H9 (cell line): ENCODE measurements around the gene CHPF. TPM values are rescaled to one million over a fixed set of nuclear protein-coding genes. Genes with fewer than 3 reads are reported as not detected.

Source experiments
- DNase-seq: peaks from one replicate; pipeline ENCODE4 v3.0.0-alpha.2; 2017
- H2AFZ ChIP-seq: one replicate; pipeline ENCODE4 v1.6.1; 2013; ENCODE audit warnings: mild to moderate bottlenecking, low read length, control low read depth, moderate library complexity
- H2AK5ac ChIP-seq: 2 replicates; pipeline ENCODE4 v1.6.1; 2013; ENCODE audit warnings: low read length, control low read depth, mixed read lengths; ENCODE audit not compliant: insufficient read length
- H2BK120ac ChIP-seq: one replicate; pipeline ENCODE4 v1.6.1; 2013; ENCODE audit warnings: low read depth, mild to moderate bottlenecking, low read length, control low read depth, inconsistent platforms; ENCODE audit not compliant: poor library complexity, severe bottlenecking
- H2BK12ac ChIP-seq: 2 replicates; pipeline ENCODE4 v1.6.1; 2013; ENCODE audit warnings: low read length, control low read depth, mixed read lengths, low read depth; ENCODE audit not compliant: insufficient read length
- H2BK15ac ChIP-seq: 2 replicates; pipeline ENCODE4 v1.6.1; 2013; ENCODE audit warnings: low read depth, low read length, control low read depth
- H2BK20ac ChIP-seq: one replicate; pipeline ENCODE4 v1.6.1; 2013; ENCODE audit warnings: low read depth, mild to moderate bottlenecking, low read length, control low read depth, inconsistent platforms; ENCODE audit not compliant: poor library complexity, severe bottlenecking
- H2BK5ac ChIP-seq: 2 replicates; pipeline ENCODE4 v1.6.1; 2013; ENCODE audit warnings: low read length, control low read depth, mixed read lengths; ENCODE audit not compliant: insufficient read length
- H3K14ac ChIP-seq: 2 replicates; pipeline ENCODE4 v1.6.1; 2013; ENCODE audit warnings: low read length, control low read depth; ENCODE audit not compliant: insufficient read depth
- H3K18ac ChIP-seq: 2 replicates; pipeline ENCODE4 v1.6.1; 2013; ENCODE audit warnings: low read depth, mild to moderate bottlenecking, mixed read lengths, low read length, control low read depth; ENCODE audit not compliant: insufficient read length
- H3K23ac ChIP-seq: 2 replicates; pipeline ENCODE4 v1.6.1; 2013; ENCODE audit warnings: low read length, control low read depth, mixed read lengths, low read depth; ENCODE audit not compliant: insufficient read length
- H3K23me2 ChIP-seq: 2 replicates; pipeline ENCODE4 v1.6.1; 2013; ENCODE audit warnings: low read depth, mild to moderate bottlenecking, mixed read lengths, low read length, control low read depth; ENCODE audit not compliant: insufficient read length, poor library complexity, severe bottlenecking
- H3K27ac ChIP-seq: 2 replicates; pipeline ENCODE4 v1.5.1; 2013; ENCODE audit warnings: low read length, control low read depth, mixed read lengths, low read depth; ENCODE audit not compliant: insufficient read length
- H3K27me3 ChIP-seq: 2 replicates; pipeline ENCODE4 v1.6.1; 2013; ENCODE audit warnings: low read length, control low read depth, inconsistent platforms; ENCODE audit not compliant: insufficient read depth
- H3K4ac ChIP-seq: 2 replicates; pipeline ENCODE4 v1.6.1; 2013; ENCODE audit warnings: low read depth, mild to moderate bottlenecking, control low read depth, inconsistent platforms, low read length, moderate library complexity
- H3K4me1 ChIP-seq: 2 replicates; pipeline ENCODE4 v1.6.1; 2013; ENCODE audit warnings: low read length, control low read depth, inconsistent platforms; ENCODE audit not compliant: insufficient read depth
- H3K4me2 ChIP-seq: 2 replicates; pipeline ENCODE4 v1.6.1; 2013; ENCODE audit warnings: low read length, control low read depth, mixed read lengths; ENCODE audit not compliant: insufficient read length, insufficient read depth
- H3K56ac ChIP-seq: 2 replicates; pipeline ENCODE4 v1.6.1; 2013; ENCODE audit warnings: low read depth, mild to moderate bottlenecking, mixed read lengths, low read length, control low read depth; ENCODE audit not compliant: insufficient read length
- H3K79me1 ChIP-seq: 2 replicates; pipeline ENCODE4 v1.6.1; 2013; ENCODE audit warnings: low read depth, mild to moderate bottlenecking, moderate library complexity, low read length, control low read depth, inconsistent platforms; ENCODE audit not compliant: insufficient read depth, poor library complexity, severe bottlenecking
- H3K79me2 ChIP-seq: 2 replicates; pipeline ENCODE4 v1.6.1; 2013; ENCODE audit warnings: low read length, control low read depth, inconsistent platforms; ENCODE audit not compliant: insufficient read depth
- H3K9ac ChIP-seq: 2 replicates; pipeline ENCODE4 v1.6.1; 2013; ENCODE audit warnings: low read length, control low read depth, mixed read lengths; ENCODE audit not compliant: insufficient read length; ENCODE audit errors: extremely low read depth
- H3K9me3 ChIP-seq: one replicate; pipeline ENCODE4 v1.6.1; 2013; ENCODE audit warnings: low read depth, low read length, inconsistent platforms; ENCODE audit not compliant: control insufficient read depth
- H3T11ph ChIP-seq: one replicate; pipeline ENCODE4 v1.6.1; 2013; ENCODE audit warnings: mild to moderate bottlenecking, low read length, control low read depth, inconsistent platforms
- H4K20me1 ChIP-seq: one replicate; pipeline ENCODE4 v1.6.1; 2013; ENCODE audit not compliant: control insufficient read depth, insufficient read length, insufficient read depth
- H4K5ac ChIP-seq: 2 replicates; pipeline ENCODE4 v1.6.1; 2013; ENCODE audit warnings: low read depth, mild to moderate bottlenecking, mixed read lengths, low read length, control low read depth; ENCODE audit not compliant: insufficient read length
- H4K8ac ChIP-seq: replicated peaks from 2 replicates; pipeline ENCODE4 v1.6.1; 2013; ENCODE audit warnings: low read length, control low read depth, mixed read lengths, low read depth; ENCODE audit not compliant: insufficient read length
- H4K91ac ChIP-seq: 2 replicates; pipeline ENCODE4 v1.6.1; 2013; ENCODE audit warnings: low read depth, mild to moderate bottlenecking, moderate library complexity, mixed read lengths, low read length, control low read depth; ENCODE audit not compliant: insufficient read length
- H3K27ac Mint-ChIP-seq, 3 experiments: 2 replicates in 2 of 3; 3 replicates in 1 of 3; pipeline ENCODE4 v1.8.0; 2020 to 2021; ENCODE audit warnings: mixed read lengths in 3 of 3, mild to moderate bottlenecking in 1 of 3, moderate library complexity in 1 of 3
- H3K27me3 Mint-ChIP-seq: 2 replicates; pipeline ENCODE4 v1.8.0; 2021; ENCODE audit warnings: low read depth, mild to moderate bottlenecking, moderate library complexity, mixed read lengths
- H3K36me3 Mint-ChIP-seq, 3 experiments: 2 replicates in 2 of 3; 3 replicates in 1 of 3; pipeline ENCODE4 v1.8.0; 2020 to 2021; ENCODE audit warnings: low read depth in 3 of 3, mixed read lengths in 3 of 3; ENCODE audit not compliant: insufficient read depth in 1 of 3
- H3K4me1 Mint-ChIP-seq, 2 experiments: 2 replicates each; pipeline ENCODE4 v1.8.0; 2020; ENCODE audit warnings: mixed read lengths in 2 of 2
- H3K4me3 Mint-ChIP-seq, 2 experiments: 2 replicates in 1 of 2; 3 replicates in 1 of 2; pipeline ENCODE4 v1.8.0; 2020 to 2021; ENCODE audit warnings: mild to moderate bottlenecking in 2 of 2, mixed read lengths in 2 of 2, moderate library complexity in 1 of 2
- H3K9me3 Mint-ChIP-seq, 2 experiments: 2 replicates in 1 of 2; 3 replicates in 1 of 2; pipeline ENCODE4 v1.8.0; 2020; ENCODE audit warnings: mild to moderate bottlenecking in 2 of 2, mixed read lengths in 2 of 2, moderate library complexity in 1 of 2
- CTCF ChIP-seq: fragments of 200-600 bp; sonication (generic); conservative IDR thresholded peaks from 3 replicates; pipeline ENCODE4 v1.8.0; 2021; ENCODE audit warnings: antibody characterized with exemption, mild to moderate bottlenecking
- WGBS: extraction: QIAGEN DNeasy Blood & Tissue Kit; methylation state at CpG from one replicate; pipeline ENCODE4 v1.1.7; 2013; ENCODE audit warnings: missing lambda C conversion rate, low lambda C conversion rate, mixed read lengths; ENCODE audit not compliant: insufficient read length; ENCODE audit errors: extremely low coverage; 5-methylcytosine and 5-hydroxymethylcytosine counted together
- total RNA-seq: library from RNA; stranded (reverse); gene quantifications from 2 replicates; pipeline ENCODE4 v1.2.1, GENCODE V29; 2021

Gene CHPF
- total RNA-seq, 1 experiment from 2014 or later, result 46.5 TPM

- H3K14ac ChIP-seq, result peak within 1 kb of the TSS; percentile 40
- Mint-ChIP-seq H3K4me1 (peaks cover 43 to 56% of the 10 kb centered on the region in 2 experiments), H3K27ac (peak within 1 kb of the TSS in 2 of 3 experiments; percentile 22 to 64; a peak in 4 of 7 replicates), H3K4me3 (peak within 1 kb of the TSS; percentile 69 to 75), H3K27me3 (peaks cover 18% of the 10 kb centered on the region), H3K36me3 (peaks cover 28 to 34% (median 33%) of the 10 kb centered on the region in 3 experiments), H3K9me3 (no peaks in the 10 kb centered on the region; a peak in 2 of 5 replicates)
- no peak within 1 kb of the TSS for H2AK5ac ChIP-seq
- peak; percentile 94 for DNase-seq
- no peak within 1 kb of the TSS for H4K91ac ChIP-seq
- WGBS, result no CpG with 5 or more reads among the region's 42 CpGs
- H4K8ac ChIP-seq, result no peak within 1 kb of the TSS
- H3K4me2 ChIP-seq, result peak within 1 kb of the TSS; percentile 33
- no peak within 1 kb of the TSS for H2BK5ac ChIP-seq
- TF ChIP-seq CTCF, result no peak
- peaks cover 7% of the 10 kb centered on the region for H3K23me2 ChIP-seq
- H3K18ac ChIP-seq, result peak within 1 kb of the TSS; percentile 9
- no peak within 1 kb of the TSS for H3K27ac ChIP-seq
- peak within 1 kb of the TSS; percentile 39 for H3K9ac ChIP-seq
- H2BK12ac ChIP-seq, result no peak within 1 kb of the TSS
- H4K20me1 ChIP-seq, result no peaks in the 10 kb centered on the region
- H3T11ph ChIP-seq, result no peak within 1 kb of the TSS
- peaks cover 3% of the 10 kb centered on the region; the same call in 1 of the 2 replicates for H3K4me1 ChIP-seq
- H3K4ac ChIP-seq, result no peak within 1 kb of the TSS
- no peak within 1 kb of the TSS for H3K23ac ChIP-seq
- H3K56ac ChIP-seq, result no peak within 1 kb of the TSS
- no peak within 1 kb of the TSS for H2BK15ac ChIP-seq
- H2BK20ac ChIP-seq, result no peak within 1 kb of the TSS
- H2AFZ ChIP-seq, result no peak within 1 kb of the TSS
- no peaks in the 10 kb centered on the region; the same call in 1 of the 2 replicates for H3K27me3 ChIP-seq
- H2BK120ac ChIP-seq, result no peak within 1 kb of the TSS
- no peak within 1 kb of the TSS for H4K5ac ChIP-seq
- H3K79me1 ChIP-seq, result no peaks in the 10 kb centered on the region
- no peaks in the 10 kb centered on the region for H3K9me3 ChIP-seq
- H3K79me2 ChIP-seq, result no peaks in the 10 kb centered on the region
Measured at GRCh38 chr2:219571311-219572236, 28.0 kb upstream of the CHPF start, which contains the start of gene OBSL1. Gene OBSL1, minus strand, starts transcription at chr2:219571539. Its CDS starts 307 bp downstream, at chr2:219571232.
